Fibroblast of villous mesenchyme (primary cell): Measurements from ENCODE around the gene RAE1. TPM values are rescaled to one million over a fixed set of nuclear protein-coding genes. Genes with fewer than 3 reads are reported as not detected.

ENCODE experiments used
- DNase-seq: peaks from one replicate; pipeline ENCODE4 v3.0.0-alpha.2; 2010; ENCODE audit warnings: low read depth
- H3K4me3 ChIP-seq: 2 replicates; pipeline ENCODE4 v1.5.1; 2011; ENCODE audit warnings: low read depth, mild to moderate bottlenecking, low read length
- CTCF ChIP-seq: IDR thresholded peaks from 2 replicates; pipeline ENCODE4 v1.5.1; 2012; ENCODE audit warnings: low read depth, mild to moderate bottlenecking, low read length; ENCODE audit not compliant: insufficient read depth
- total RNA-seq: library from RNA; depleted of rRNA; stranded (reverse); fragments of >200 nt; gene quantifications from 2 replicates; pipeline ENCODE4 v1.2.3, GENCODE V29; 2012

Gene RAE1
- total RNA-seq, 1 donor: 28.5 TPM

GRCh38 chr20:57381596-57382503, 30.8 kb downstream of the RAE1 start:
- H3K4me3 ChIP-seq: no peak overlapping the region
- DNase-seq: peak; percentile 75
- TF ChIP-seq CTCF: peak; percentile 94

- H3K4me3 ChIP-seq: no peak overlapping the region
- TF ChIP-seq CTCF: no peak
Measured at GRCh38 chr20:57382516-57382915, 31.5 kb downstream of the RAE1 start.

GRCh38 chr20:57383447-57384347, 32.6 kb downstream of the RAE1 start:
- TF ChIP-seq CTCF: no peak
- H3K4me3 ChIP-seq: no peak overlapping the region
- DNase-seq: no peak

More at GRCh38 chr20:57382516-57382915, 31.5 kb downstream of the RAE1 start:
- DNase-seq: no peak

- no peak for DNase-seq
- no peak for TF ChIP-seq CTCF
- H3K4me3 ChIP-seq: no peak overlapping the region
Measured at GRCh38 chr20:57384486-57384885, 33.4 kb downstream of the RAE1 start.

GRCh38 chr20:57384953-57385761, 34.1 kb downstream of the RAE1 start:
- no peak for DNase-seq
- no peak overlapping the region for H3K4me3 ChIP-seq
- TF ChIP-seq CTCF: no peak

- DNase-seq: no peak
- no peak overlapping the region for H3K4me3 ChIP-seq
- no peak for TF ChIP-seq CTCF
Measured at GRCh38 chr20:57385940-57386339, 34.9 kb downstream of the RAE1 start.
